GM19463 (cell line): ENCODE measurements around the gene CEP70.

Source experiments
- ATAC-seq: cut with Tn5 transposase; IDR thresholded peaks from one replicate; pipeline ENCODE4 v1.9.1; 2021; ENCODE audit warnings: mild to moderate bottlenecking, moderate library complexity; ENCODE audit not compliant: unreplicated experiment

Gene CEP70

GRCh38 chr3:138472141-138472825, 121.8 kb downstream of the CEP70 start:
- ATAC-seq: no peak

GRCh38 chr3:138471481-138471880, 122.6 kb downstream of the CEP70 start:
- ATAC-seq: no peak

DNA sequence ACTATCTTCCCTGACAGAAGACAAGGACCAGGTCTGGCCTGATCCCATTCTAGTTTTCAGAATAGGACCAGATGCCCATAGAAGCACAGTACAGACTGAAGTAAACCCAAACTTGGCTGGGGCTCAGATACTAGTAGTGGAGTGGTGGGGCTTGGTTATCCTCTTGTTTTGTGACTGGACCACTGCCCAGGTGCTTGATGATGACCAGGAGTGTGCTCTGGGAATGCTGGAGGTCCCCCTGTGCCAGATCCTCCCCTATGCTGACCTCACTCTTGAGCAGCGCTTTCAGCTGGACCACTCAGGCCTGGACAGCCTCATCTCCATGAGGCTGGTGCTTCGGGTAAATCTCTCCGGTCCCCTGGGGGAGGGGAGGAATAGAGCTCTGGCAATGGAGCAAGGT, 123.4 kb downstream of the CEP70 start:
- ATAC-seq: no peak

GRCh38 chr3:138469874-138470273, 124.2 kb downstream of the CEP70 start:
- ATAC-seq: no peak

GRCh38 chr3:138468886-138469285, 125.2 kb downstream of the CEP70 start:
- ATAC-seq: no peak

DNA sequence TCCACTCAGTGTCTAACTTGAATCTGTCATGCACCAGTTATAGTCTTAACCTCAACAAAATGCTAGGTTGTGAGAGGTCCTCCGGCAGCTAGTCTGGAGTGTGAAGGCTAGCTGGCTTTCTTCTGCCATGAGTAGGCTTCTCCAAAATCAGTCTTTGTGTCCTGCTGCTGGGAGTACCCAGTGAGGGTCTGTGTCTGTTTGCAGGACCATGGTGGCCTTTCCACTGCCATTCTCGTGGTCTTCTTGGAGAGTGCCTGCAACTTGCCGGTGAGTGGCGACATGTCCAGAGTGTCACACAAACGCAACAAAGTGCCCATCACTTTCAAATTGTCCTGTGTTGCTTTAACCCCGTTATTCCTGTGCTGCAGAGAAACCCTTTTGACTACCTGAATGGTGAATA, 125.6 kb downstream of the CEP70 start:
- no peak for ATAC-seq

- no peak for ATAC-seq
Measured at GRCh38 chr3:138467931-138468330, 126.1 kb downstream of the CEP70 start.

DNA sequence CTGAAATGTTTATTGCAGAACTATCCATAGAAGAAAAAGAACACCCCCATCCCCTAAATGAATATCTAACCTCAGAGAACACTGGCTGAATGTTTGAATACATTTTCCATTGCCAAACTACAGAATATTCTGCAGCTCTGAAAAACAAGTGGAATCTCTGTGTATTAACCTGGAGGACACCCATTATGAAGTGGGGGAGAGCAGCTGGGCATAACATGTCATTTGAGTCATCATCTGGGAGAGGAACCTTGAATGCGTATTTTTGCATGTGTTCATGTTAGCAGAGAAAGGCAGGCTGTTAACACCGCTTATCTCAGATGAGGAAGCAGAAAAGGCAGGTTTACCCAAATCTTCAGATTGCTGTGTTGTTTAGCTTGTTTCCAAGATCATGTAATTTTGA, 128.1 kb downstream of the CEP70 start:
- ATAC-seq: no peak

DNA sequence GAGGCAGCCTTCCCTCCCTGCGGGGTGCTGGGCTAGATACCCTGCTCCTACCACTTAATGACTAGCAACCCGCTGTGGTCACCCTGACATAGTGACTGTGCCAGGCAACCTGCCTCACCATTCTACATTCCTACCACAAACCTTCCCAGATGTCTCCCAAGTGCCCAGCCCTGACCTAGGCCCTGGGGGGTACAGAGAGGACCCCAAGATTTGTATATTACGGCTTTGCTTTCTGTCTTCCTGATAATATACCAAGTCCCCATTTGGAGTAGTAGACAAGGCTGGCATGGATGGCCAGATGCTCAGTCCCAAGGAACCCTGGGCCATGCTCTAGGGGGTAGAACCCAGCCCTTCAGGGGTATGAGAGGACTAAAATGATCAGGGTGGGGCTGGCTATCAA, 128.6 kb downstream of the CEP70 start:
- ATAC-seq: no peak

DNA sequence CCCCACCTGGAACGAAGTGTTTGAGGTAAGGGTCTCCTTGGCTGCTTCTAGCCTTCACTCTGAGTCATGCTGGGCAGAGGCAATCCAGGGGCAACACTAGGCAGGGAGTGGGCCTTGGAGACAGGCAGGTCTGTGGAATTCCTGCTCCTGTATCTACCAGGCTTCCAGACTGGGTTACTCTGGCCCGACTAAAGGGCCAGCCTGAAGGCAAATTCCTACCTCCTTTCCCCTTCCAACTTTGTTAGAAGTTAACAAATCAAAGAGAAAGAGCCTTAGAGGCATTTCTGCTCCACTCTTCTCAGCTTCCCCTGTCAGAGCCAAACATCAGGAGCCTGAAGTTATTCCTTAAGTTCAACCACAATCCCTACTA, 129.6 kb downstream of the CEP70 start:
- ATAC-seq: no peak

DNA sequence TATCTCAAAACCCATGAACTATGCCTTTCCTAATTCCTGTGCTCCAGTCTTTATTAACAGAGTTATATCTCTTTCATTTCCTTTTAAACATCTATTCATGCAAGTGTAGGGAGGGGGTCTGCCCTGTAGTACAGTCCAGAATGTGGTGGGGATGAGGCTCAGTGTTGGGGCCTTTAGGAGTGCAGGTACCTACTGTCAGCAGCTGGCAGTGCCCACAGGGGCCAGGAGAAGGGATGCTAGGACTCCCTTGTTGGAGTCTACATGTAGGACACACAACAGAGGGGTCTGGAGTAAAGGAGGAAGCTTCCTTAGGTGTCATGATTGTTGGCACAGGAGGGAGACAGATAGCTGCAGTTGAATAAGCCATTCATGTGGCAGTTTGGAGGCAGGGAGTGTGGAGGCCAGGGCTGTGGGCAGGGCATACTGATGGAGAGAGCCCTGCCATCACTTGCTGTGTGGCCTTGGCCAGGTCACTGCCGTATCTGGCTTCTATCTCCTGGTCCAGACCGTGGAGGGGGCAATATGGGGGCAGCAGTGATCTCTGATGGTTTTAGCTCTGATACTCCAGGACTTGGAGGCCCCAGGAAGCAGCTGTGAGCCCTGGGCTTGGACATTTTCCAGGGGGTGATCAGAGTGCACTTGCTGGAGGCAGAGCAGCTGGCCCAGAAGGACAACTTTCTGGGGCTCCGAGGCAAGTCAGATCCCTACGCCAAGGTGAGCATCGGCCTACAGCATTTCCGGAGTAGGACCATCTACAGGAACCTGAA, 130.2 kb downstream of the CEP70 start:
- ATAC-seq: no peak

DNA sequence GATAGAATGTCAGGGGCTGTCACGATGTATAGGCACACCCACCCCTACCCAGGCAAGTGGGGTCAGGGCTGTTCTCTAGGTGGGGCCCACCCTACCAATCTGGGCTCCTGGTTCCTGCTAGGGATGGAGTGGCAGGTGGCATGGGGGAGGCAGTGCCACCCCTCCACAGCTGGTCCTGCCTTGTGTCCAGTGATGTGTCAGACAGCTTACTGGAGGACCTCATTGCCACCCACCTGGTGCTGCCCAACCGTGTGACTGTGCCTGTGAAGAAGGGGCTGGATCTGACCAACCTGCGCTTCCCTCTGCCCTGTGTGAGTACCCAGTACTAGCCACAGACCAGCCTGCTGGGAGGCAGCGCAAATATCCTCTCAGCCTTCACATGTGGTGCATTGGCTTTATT, 132.2 kb downstream of the CEP70 start:
- no peak for ATAC-seq

DNA sequence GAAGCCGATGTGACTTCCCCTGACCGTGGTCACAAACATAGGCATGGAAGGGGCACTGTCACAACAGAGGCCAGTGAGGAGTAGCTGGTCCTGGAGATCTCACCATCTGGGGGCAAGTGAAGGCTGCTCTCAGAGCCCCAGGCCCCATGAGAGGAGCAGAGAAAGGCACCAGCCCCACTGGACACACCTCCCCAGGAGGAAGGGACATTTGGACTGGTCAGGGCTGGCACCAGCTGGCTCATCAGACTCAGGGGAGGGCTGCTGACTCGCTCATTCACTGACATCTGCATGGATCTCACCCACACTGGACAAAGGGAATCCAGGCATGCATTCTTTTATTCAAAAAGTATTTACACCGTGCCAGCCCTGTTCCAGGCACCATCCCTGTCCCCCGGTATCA, 132.8 kb downstream of the CEP70 start:
- ATAC-seq: no peak

GRCh38 chr3:138460536-138461205, 133.4 kb downstream of the CEP70 start:
- ATAC-seq: no peak

- no peak for ATAC-seq
Measured at GRCh38 chr3:138459619-138460535, 134.2 kb downstream of the CEP70 start.

- ATAC-seq: no peak
Measured at GRCh38 chr3:138458774-138459499, 135.1 kb downstream of the CEP70 start.

GRCh38 chr3:138457863-138458735, 136.0 kb downstream of the CEP70 start:
- no peak for ATAC-seq

DNA sequence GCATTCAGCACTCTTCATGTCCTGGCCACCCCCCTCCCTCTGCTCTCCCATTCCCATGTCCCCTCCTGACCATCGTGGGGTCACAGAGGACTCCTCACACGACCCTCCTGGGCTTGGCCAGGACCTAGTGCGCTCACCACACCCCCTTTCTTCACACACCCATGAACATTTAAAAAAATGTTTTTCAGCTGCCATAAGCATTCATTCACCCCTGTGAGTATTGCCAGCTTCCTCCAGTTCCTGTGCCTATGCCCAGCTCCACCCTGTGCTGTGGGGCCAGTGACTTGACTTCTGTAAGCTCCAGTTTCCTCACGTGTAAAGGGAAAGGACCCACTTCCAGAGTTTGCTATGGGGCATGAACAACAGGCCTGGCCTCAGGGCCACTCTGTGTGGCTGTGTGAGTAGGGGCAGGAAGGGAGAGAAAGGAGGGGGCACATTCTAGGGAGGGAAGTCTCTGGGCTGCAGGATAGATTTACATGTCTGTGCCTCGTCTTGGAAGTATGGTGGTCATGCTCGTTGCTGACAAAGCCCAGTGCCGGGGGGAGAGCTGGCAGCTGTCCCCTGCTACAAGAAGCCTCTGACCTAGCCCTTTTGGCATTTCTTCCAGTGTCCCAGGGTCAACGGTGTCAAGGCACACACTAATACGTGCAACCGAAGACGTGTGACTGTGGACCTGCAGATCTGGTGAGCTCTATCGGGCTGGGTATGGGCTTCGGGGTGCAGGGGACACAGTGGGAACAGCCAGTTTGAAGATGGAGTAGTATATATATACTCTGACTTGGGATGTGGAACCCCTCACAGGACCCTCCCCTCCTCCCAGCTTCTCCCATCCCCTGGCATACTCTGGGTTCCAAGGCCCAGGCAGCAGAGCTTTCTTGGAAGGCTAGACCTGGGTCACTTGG, 136.8 kb downstream of the CEP70 start:
- ATAC-seq: no peak
